ENCODE results near the gene ZBTB11.
"Not testable (repeated sequence)": the region's sequence is repeated elsewhere in the genome, so short reads cannot be mapped to it uniquely, and the experiment has no call there.

Gene ZBTB11

GRCh38 chr3:101687142-101687931 lies 10.4 kb upstream of the ZBTB11 start:
- no peak for TF ChIP-seq CTCF (conservative IDR thresholded peaks at IDR 0.05; ENCODE audit: low read length)

GRCh38 chr3:101685870-101686307 lies 9.0 kb upstream of the ZBTB11 start:
- peak overlapping the region; percentile 98 for H3K4me3 ChIP-seq (ENCODE audit: low read length)
- no peak for TF ChIP-seq CTCF (conservative IDR thresholded peaks at IDR 0.05; ENCODE audit: low read length)
- DNase-seq (ENCODE audit: low read depth): no peak

More at GRCh38 chr3:101687142-101687931, 10.4 kb upstream of the ZBTB11 start:
- DNase-seq (ENCODE audit: low read depth): peak; percentile 21
- peak overlapping the region; percentile 57 for H3K4me3 ChIP-seq (ENCODE audit: low read length)

GRCh38 chr3:101685050-101685400 lies 8.1 kb upstream of the ZBTB11 start:
- TF ChIP-seq CTCF (conservative IDR thresholded peaks at IDR 0.05; ENCODE audit: low read length): no peak
- DNase-seq (ENCODE audit: low read depth): no peak
- H3K4me3 ChIP-seq (ENCODE audit: low read length): peak overlapping the region; percentile 98

GRCh38 chr3:101680466-101680865 lies 3.5 kb upstream of the ZBTB11 start:
- no peak for TF ChIP-seq CTCF (conservative IDR thresholded peaks at IDR 0.05; ENCODE audit: low read length)
- no peak overlapping the region for H3K4me3 ChIP-seq (ENCODE audit: low read length)
- no peak for DNase-seq (ENCODE audit: low read depth)

- not testable (repeated sequence) for DNase-seq (ENCODE audit: low read depth); H3K4me3 ChIP-seq (ENCODE audit: low read length)
Measured at GRCh38 chr3:101678837-101679236, 1.9 kb upstream of the ZBTB11 start.

GRCh38 chr3:101677436-101678286 lies 729 bp upstream of the ZBTB11 start:
- DNase-seq (ENCODE audit: low read depth): no peak
- peak overlapping the region; percentile 51 for H3K4me3 ChIP-seq (ENCODE audit: low read length)
- TF ChIP-seq CTCF (conservative IDR thresholded peaks at IDR 0.05; ENCODE audit: low read length): no peak

GRCh38 chr3:101676216-101676764 lies 642 bp downstream of the ZBTB11 start:
- peak overlapping the region; percentile 95 for H3K4me3 ChIP-seq (ENCODE audit: low read length)
- DNase-seq (ENCODE audit: low read depth): peak; percentile 95
- 0 out of 2 replicates have a peak, but pooled peaks have one; percentile 6 for TF ChIP-seq CTCF (conservative IDR thresholded peaks at IDR 0.05; ENCODE audit: low read length)

Measured in AG10803 (cell line).